Tibial nerve (tissue), 4 donors: Measurements from ENCODE around the gene OR52H1.

Source experiments
- EP300 ChIP-seq, 2 donors: sonication (generic); formaldehyde crosslinking; IDR thresholded peaks; one replicate each; pipeline ENCODE4 v1.6.1; 2017; ENCODE audit warnings: antibody characterized with exemption in 2 of 2, mild to moderate bottlenecking in 1 of 2
- POLR2A ChIP-seq, 2 donors: fragments of 450-650 bp; IDR thresholded peaks; one replicate each; pipeline ENCODE4 v1.6.1; 2017; ENCODE audit warnings: antibody characterized with exemption in 2 of 2, mild to moderate bottlenecking in 2 of 2, moderate library complexity in 2 of 2
- TF ChIP-seq, protein P1 (sequence below), 5 experiments: fragments of 200-600 bp in 3 of 5; fragments of 450-650 bp in 2 of 5; sonication (generic) in 3 of 5; IDR thresholded peaks; one replicate each; pipeline ENCODE4 v1.5.1; 2016 to 2019; ENCODE audit warnings: antibody characterized with exemption in 5 of 5, mild to moderate bottlenecking in 3 of 5, moderate library complexity in 2 of 5

GRCh38 chr11:5522308-5522707 lies 26.0 kb downstream of the OR52H1 start:
- TF ChIP-seq, protein P1, sequence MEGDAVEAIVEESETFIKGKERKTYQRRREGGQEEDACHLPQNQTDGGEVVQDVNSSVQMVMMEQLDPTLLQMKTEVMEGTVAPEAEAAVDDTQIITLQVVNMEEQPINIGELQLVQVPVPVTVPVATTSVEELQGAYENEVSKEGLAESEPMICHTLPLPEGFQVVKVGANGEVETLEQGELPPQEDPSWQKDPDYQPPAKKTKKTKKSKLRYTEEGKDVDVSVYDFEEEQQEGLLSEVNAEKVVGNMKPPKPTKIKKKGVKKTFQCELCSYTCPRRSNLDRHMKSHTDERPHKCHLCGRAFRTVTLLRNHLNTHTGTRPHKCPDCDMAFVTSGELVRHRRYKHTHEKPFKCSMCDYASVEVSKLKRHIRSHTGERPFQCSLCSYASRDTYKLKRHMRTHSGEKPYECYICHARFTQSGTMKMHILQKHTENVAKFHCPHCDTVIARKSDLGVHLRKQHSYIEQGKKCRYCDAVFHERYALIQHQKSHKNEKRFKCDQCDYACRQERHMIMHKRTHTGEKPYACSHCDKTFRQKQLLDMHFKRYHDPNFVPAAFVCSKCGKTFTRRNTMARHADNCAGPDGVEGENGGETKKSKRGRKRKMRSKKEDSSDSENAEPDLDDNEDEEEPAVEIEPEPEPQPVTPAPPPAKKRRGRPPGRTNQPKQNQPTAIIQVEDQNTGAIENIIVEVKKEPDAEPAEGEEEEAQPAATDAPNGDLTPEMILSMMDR (IDR thresholded peaks at IDR 0.05) = no peak
- TF ChIP-seq POLR2A (IDR thresholded peaks at IDR 0.05) = no peak
- TF ChIP-seq EP300 (IDR thresholded peaks at IDR 0.05) = no peak
